ENCODE results near the gene GFOD2. TPM values are rescaled to one million over a fixed set of nuclear protein-coding genes. Genes with fewer than 3 reads are reported as not detected.

GFOD2 gene
- polyA plus RNA-seq, 3 donors = 8.7 to 13.3 (median 13.1) TPM

- WGBS, 3 donors = 42 to 87% (median 86%) methylated on average over 4 of the region's 4 CpGs
- no peak overlapping the region for H3K27ac ChIP-seq (ENCODE audit: low read depth, low read length)
These were observed 54.9 kb downstream of the GFOD2 start for GRCh38 chr16:67664258-67664657.

GRCh38 chr16:67663877-67664222 is 55.3 kb downstream of the GFOD2 start:
- H3K27ac ChIP-seq (ENCODE audit: low read depth, low read length) = no peak overlapping the region
- 41 to 90% (median 86%) methylated on average over 4 to 6 of the region's 6 CpGs for WGBS, 3 donors

GRCh38 chr16:67663151-67663876 is 55.8 kb downstream of the GFOD2 start:
- H3K27ac ChIP-seq (ENCODE audit: low read depth, low read length) = no peak overlapping the region

GRCh38 chr16:67662653-67663010 is 56.5 kb downstream of the GFOD2 start:
- no peak overlapping the region for H3K27ac ChIP-seq (ENCODE audit: low read depth, low read length)

More at GRCh38 chr16:67663151-67663876, 55.8 kb downstream of the GFOD2 start:
- WGBS, 3 donors = 46 to 86% (median 86%) methylated on average over 25 of the region's 25 CpGs

GRCh38 chr16:67661886-67662652 is 57.0 kb downstream of the GFOD2 start:
- WGBS, 3 donors = 67 to 95% (median 94%) methylated on average over 34 of the region's 34 CpGs
- H3K27ac ChIP-seq (ENCODE audit: low read depth, low read length) = no peak overlapping the region

DNA sequence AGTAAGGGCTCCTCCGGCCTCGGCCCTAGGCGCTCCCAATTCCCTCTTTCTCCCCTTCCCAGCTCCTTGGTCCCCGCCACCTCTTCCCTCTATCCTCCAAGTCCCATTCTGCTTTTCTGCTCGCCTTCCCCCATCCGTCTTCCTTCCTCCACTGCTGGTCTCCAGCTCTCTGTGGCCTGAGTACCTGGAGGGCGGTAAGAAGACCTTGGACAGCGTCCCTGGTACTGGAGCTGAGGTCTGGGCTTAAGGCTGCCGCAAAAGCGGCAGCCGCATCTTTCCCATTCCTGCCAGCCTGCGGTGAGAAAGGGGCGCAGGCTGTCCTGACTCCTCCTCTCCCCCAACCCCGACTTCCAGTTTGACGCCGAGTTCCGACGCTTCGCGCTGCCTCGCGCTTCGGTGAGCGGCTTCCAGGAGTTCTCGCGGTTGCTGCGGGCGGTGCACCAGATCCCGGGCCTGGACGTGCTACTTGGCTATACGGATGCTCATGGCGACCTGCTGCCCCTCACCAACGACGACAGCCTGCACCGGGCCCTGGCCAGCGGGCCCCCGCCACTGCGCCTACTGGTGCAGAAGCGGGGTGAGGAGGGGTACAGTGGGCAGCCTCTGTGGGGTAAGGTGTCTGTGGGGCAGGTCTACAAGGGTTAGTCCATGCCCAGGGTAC is 57.9 kb downstream of the GFOD2 start:
- 6 to 16% (median 15%) methylated on average over 38 to 39 of the region's 39 CpGs for WGBS, 3 donors
- no peak overlapping the region for H3K27ac ChIP-seq (ENCODE audit: low read depth, low read length)

DNA sequence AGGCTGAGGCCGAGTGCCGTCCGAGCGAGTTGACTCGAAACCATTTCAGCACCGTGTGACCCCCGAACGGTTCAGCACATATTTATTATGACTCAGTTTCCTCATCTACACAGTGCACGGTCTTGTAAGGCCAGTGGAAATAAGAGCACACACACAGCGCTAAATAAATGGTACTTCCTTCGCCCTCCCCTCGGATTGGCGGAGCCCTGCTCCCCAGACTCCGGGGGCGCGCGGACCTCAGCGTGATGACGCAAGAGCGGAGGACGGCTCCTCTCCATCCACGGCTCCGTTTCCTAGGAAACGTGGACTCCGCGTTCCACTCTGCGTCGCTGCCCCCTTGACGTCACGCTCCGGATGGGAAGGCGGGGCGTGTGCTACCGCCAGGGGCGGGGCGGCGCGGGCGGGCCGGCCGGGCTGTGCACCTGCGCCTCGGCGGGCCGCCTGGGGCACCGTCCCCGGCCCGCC is 58.5 kb downstream of the GFOD2 start, which contains the start of gene PARD6A:
TSS of gene PARD6A (plus strand) at position 397 of the 465 bp plus-strand sequence. CDS start 79 bp downstream, outside the sequence.
- 0 to 1% (median 0%) methylated on average over 45 to 48 of the region's 48 CpGs for WGBS, 3 donors
- H3K27ac ChIP-seq (ENCODE audit: low read depth, low read length) = peak within 1 kb of the TSS; percentile 68

- 0 to 1% (median 0%) methylated on average over 67 to 83 of the region's 83 CpGs for WGBS, 3 donors
- peak within 1 kb of the TSS; percentile 68 for H3K27ac ChIP-seq (ENCODE audit: low read depth, low read length)
These were observed 59.2 kb downstream of the GFOD2 start, which contains the start of gene ACD for GRCh38 chr16:67659675-67660563. Gene ACD (minus strand): TSS chr16:67660260. CDS start chr16:67660220, 40 bp downstream.

GRCh38 chr16:67658849-67659674 is 60.1 kb downstream of the GFOD2 start:
- 36 to 42% (median 41%) methylated on average over 21 of the region's 21 CpGs for WGBS, 3 donors
- H3K27ac ChIP-seq (ENCODE audit: low read depth, low read length) = no peak overlapping the region

- no peak overlapping the region for H3K27ac ChIP-seq (ENCODE audit: low read depth, low read length)
- 93 to 95% (median 93%) methylated on average over 18 of the region's 18 CpGs for WGBS, 3 donors
These were observed 61.2 kb downstream of the GFOD2 start for GRCh38 chr16:67657751-67658518.

GRCh38 chr16:67657017-67657608 is 62.0 kb downstream of the GFOD2 start:
- WGBS, 3 donors = 91 to 95% (median 93%) methylated on average over 15 to 16 of the region's 16 CpGs
- no peak overlapping the region for H3K27ac ChIP-seq (ENCODE audit: low read depth, low read length)

DNA sequence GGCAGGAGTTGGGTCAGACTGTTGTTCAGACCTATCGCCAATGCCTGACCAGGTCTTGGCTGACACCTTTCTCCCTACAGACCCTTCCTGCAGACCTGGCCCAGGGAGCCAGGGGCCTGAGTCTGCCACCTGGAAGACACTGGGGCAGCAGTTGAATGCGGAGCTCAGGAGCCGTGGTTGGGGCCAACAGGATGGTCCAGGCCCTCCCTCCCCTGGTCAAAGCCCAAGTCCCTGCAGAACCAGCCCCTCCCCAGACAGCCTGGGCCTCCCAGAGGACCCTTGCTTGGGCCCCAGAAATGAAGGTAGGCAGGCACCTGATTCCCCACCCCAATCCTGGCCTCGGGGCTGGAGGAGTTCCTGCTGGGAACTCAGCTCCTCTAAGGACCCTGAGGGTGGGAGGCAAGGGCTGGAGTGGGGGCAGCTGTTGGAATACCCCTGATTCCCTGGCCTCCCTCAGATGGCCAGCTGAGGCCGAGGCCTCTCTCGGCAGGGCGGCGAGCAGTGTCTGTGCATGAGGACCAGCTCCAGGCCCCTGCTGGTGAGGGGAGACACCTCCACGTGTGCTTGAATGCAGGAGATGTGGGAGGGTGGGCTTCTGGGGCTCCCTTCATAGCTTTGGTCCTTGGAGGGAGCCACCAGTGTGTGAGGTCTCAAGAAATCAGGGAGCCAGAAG is 62.6 kb downstream of the GFOD2 start:
- no peak overlapping the region for H3K27ac ChIP-seq (ENCODE audit: low read depth, low read length)
- 84 to 88% (median 84%) methylated on average over 9 of the region's 9 CpGs for WGBS, 3 donors

DNA sequence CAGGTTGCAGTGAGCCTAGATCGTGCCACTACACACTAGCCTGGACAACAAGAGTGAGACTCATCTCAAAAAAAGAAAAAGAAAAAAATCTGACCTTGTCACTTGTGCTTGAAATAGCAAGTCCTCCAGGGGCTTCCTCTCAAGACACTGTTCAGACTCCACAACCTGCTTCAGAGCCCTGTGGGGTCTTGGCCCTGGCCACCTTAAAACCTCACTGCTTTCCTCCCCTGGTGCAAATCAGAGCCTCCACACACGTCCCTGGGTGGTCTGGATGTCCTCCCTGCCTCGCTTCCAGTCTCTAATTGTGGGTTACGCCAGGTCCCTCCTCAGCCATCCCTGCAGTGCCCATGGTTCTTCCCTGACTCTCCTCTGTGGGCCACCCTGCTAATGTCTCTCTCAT is 63.8 kb downstream of the GFOD2 start:
- WGBS, 3 donors = 72 to 83% (median 73%) methylated on average over 4 of the region's 4 CpGs
- no peak overlapping the region for H3K27ac ChIP-seq (ENCODE audit: low read depth, low read length)

- no peak overlapping the region for H3K27ac ChIP-seq (ENCODE audit: low read depth, low read length)
- 42 to 70% (median 57%) methylated on average over 30 of the region's 30 CpGs for WGBS, 3 donors
These were observed 64.7 kb downstream of the GFOD2 start for GRCh38 chr16:67654403-67654911.

GRCh38 chr16:67653789-67654402 is 65.2 kb downstream of the GFOD2 start:
- H3K27ac ChIP-seq (ENCODE audit: low read depth, low read length) = no peak overlapping the region
- 30 to 43% (median 39%) methylated on average over 22 to 25 of the region's 25 CpGs for WGBS, 3 donors

Data from adipose tissue (tissue), 3 donors.